Transverse colon (tissue), 4 donors: ENCODE results near the gene SPATA2.

Experiments used
- POLR2A ChIP-seq: fragments of 450-650 bp; IDR thresholded peaks from one replicate; pipeline ENCODE4 v1.6.1; 2016; ENCODE audit warnings: antibody characterized with exemption, mild to moderate bottlenecking, moderate library complexity
- POLR2AphosphoS5 ChIP-seq, 3 donors: sonication (generic); formaldehyde crosslinking; IDR thresholded peaks; one replicate each; pipeline ENCODE4 v1.6.1; 2016; ENCODE audit warnings: antibody characterized with exemption in 3 of 3
- TF ChIP-seq, protein P1 (sequence below), 5 experiments: fragments of 200-600 bp in 3 of 5; fragments of 450-650 bp in 2 of 5; sonication (generic) in 3 of 5; IDR thresholded peaks; 1 replicate in 2 of 5; 2 replicates in 3 of 5; pipeline ENCODE4 v1.5.1; 2016 to 2017; ENCODE audit warnings: antibody characterized with exemption in 5 of 5, inconsistent platforms in 3 of 5, mild to moderate bottlenecking in 2 of 5, moderate library complexity in 1 of 5

DNA sequence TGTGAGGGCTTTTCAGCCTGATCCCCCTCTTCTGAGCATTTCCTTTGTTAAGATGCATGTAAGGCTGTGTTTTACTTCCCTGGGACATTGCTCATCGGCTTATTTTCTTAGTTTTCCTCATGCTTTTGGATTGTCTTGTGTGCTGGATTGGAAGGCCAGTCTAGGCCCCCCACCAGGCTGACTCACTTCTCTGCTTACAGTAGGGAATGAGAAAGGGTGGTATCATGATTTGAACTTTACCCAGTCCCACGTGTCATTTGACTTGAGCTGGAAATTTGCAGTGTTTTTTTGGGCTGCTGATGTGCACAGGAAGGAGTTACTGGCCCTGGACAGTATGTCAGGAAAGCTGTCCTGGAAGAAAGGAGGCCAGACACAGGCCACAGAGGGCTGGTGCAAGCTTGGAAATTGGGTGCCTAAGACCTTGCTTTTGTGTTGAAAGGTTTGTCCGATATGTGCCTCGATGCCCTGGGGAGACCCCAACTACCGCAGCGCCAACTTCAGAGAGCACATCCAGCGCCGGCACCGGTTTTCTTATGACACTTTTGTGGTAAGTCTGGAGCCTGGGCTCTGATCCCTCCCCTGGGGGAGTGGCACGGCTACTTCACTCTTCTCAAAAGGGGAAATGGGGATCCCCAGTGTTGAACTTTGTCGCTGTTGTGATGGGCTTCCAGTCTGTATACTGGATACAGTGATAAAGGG, 33.6 kb upstream of the SPATA2 start:
- TF ChIP-seq, protein P1, sequence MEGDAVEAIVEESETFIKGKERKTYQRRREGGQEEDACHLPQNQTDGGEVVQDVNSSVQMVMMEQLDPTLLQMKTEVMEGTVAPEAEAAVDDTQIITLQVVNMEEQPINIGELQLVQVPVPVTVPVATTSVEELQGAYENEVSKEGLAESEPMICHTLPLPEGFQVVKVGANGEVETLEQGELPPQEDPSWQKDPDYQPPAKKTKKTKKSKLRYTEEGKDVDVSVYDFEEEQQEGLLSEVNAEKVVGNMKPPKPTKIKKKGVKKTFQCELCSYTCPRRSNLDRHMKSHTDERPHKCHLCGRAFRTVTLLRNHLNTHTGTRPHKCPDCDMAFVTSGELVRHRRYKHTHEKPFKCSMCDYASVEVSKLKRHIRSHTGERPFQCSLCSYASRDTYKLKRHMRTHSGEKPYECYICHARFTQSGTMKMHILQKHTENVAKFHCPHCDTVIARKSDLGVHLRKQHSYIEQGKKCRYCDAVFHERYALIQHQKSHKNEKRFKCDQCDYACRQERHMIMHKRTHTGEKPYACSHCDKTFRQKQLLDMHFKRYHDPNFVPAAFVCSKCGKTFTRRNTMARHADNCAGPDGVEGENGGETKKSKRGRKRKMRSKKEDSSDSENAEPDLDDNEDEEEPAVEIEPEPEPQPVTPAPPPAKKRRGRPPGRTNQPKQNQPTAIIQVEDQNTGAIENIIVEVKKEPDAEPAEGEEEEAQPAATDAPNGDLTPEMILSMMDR (IDR thresholded peaks at IDR 0.05): no peak
- TF ChIP-seq POLR2AphosphoS5 (IDR thresholded peaks at IDR 0.05) (no peak), POLR2A (no peak)
